ENCODE results near the gene RTKN.
"Not testable (repeated sequence)": the region's sequence is repeated elsewhere in the genome, so short reads cannot be mapped to it uniquely, and the experiment has no call there.

The RTKN gene, protein sequence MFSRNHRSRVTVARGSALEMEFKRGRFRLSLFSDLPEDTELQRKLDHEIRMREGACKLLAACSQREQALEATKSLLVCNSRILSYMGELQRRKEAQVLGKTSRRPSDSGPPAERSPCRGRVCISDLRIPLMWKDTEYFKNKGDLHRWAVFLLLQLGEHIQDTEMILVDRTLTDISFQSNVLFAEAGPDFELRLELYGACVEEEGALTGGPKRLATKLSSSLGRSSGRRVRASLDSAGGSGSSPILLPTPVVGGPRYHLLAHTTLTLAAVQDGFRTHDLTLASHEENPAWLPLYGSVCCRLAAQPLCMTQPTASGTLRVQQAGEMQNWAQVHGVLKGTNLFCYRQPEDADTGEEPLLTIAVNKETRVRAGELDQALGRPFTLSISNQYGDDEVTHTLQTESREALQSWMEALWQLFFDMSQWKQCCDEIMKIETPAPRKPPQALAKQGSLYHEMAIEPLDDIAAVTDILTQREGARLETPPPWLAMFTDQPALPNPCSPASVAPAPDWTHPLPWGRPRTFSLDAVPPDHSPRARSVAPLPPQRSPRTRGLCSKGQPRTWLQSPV

DNA sequence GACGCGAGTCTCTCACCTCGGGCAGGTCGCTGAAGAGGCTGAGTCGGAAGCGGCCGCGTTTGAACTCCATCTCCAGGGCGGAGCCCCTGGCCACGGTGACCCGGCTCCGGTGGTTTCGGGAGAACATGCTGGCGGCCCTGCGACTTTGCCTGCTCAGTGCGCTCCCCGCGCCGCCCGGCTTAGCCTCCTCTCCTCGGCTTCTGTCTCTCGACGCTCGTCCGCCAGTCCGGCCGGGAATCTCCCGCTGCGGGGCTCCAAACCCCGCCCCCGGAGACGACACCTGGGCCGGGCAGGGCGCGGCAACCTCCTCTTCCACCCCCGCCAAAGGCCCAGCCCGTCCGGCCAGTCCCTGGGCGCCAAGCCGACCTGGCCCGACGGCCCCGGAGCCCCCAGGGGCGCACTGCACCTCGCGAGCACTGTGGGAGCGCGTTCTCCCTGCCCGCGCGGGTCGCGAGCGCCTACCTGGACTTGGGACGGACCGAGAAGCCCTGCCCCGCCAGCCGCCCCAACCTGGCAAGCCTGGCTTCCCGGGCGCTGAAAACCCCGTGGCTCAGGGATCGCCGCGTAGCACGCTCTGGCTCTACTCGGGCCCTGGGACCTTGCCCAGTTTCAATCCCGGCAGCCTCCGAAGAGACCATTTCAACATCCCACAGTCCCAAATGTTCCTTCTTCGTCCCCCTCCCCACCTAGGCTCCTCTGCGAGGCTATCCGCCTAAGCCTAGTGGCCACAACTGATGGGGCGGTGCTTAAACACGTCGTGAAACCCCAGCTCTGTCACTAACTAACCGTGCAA, at the start of gene RTKN:
RTKN (minus strand) TSS at position 248 of the 793 bp plus-strand sequence; CDS start at position 127, 121 bp downstream.
- DNase-seq (ENCODE audit: low read depth in 2 of 2), result no peak

DNA sequence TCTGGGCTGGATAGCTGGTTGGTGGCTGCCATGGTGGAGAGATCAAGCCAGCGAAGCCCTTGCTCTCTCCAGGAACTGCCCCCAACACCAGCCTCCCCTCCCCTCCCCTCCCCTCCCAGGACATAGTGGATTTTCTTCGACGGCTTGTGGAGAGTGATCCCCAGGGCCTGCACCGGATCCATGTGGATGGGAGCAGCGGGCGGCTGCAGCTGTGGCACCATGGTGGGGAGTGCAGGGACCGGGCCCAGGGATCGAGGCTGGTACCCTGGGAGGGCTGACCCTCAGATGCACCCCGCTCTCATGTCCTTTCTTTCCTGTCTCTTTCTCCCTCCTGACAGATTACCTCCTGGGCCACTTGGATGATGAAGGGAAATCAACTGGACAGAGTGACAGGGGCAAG, 48.2 kb upstream of the RTKN start:
- no peak for DNase-seq (ENCODE audit: low read depth in 2 of 2)

DNA sequence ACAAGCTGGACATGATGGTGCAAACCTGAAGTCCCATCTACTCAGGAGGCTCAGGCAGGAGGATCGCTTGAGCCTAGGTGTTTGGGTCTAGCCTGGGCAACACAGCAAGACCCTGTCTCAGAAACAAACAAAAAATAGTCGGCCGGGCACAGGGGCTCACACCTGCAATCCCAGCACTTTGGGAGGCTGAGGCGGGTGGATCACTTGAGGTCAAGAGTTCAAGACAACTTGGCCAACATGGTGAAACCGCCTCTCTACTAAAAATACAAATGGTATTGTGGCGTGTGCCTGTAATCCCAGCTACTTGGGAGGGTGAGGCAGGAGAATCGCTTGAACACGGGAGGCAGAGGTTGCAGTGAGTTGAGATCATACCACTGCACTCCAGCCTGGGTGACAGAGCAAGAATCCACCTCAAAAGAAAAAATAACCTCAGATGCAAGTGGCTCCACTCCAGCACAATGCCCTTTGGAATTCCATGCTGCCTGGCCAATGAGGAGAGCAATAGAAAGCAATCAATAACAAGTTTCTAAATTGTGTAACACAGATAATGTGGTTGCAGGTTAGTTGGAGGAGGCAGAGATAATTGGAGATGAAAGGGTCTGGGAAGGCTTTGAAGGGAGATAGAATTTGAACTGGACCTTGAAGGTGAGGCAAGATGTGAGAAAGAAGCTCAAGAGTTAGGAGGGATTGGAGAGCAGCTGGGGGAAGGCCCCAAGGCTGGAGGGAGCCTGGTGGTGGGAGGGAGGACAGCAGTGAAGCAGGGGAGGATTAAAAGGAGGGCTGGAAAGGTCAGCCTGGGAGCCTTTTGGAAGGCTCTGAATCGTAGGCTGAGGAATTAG, 47.1 kb upstream of the RTKN start:
- DNase-seq (ENCODE audit: low read depth in 2 of 2), result no peak

DNA sequence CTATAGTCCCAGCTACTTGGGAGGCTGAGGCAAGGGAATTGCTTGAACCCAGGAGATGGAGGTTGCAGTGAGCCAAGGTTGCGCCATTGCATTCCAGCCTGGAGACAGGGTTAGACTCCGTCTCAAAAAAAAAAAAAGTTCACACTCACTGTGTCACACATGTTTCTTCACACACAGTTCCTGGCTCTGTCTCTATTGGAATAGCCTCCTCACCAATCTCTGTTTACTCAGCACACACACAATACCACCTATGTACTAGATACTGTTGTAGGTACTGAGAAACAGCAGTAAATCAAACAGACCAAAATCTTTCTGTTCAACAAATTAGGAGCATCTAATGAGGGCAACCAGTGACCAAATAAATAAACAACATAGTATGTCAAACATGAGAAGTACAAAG, 44.4 kb upstream of the RTKN start:
- no peak for DNase-seq (ENCODE audit: low read depth in 2 of 2)

DNA sequence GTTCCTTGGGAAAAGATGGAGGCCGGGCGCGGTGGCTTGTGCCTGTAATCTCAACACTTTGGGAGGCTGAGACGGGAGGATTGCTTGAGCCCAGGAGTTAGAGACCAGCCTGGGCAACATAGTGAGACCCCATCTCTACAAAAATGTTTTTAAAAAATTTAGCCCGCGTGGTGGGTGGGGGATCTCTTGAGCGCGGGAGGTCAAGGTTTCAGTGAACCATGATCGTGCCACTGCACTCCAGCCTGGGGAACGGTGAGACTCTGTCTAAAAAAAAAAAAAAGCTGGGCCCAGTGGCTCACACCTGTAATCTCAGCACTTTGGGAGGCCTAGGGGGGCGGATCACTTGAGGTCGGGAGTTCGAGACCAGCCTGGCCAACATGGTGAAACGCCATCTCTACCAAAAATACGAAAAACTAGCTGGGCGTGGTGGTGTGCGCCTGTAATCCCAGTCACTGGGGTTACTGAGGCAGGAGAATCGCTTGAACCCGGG, 42.0 kb upstream of the RTKN start:
- not testable (repeated sequence) for DNase-seq (ENCODE audit: low read depth in 2 of 2)

DNA sequence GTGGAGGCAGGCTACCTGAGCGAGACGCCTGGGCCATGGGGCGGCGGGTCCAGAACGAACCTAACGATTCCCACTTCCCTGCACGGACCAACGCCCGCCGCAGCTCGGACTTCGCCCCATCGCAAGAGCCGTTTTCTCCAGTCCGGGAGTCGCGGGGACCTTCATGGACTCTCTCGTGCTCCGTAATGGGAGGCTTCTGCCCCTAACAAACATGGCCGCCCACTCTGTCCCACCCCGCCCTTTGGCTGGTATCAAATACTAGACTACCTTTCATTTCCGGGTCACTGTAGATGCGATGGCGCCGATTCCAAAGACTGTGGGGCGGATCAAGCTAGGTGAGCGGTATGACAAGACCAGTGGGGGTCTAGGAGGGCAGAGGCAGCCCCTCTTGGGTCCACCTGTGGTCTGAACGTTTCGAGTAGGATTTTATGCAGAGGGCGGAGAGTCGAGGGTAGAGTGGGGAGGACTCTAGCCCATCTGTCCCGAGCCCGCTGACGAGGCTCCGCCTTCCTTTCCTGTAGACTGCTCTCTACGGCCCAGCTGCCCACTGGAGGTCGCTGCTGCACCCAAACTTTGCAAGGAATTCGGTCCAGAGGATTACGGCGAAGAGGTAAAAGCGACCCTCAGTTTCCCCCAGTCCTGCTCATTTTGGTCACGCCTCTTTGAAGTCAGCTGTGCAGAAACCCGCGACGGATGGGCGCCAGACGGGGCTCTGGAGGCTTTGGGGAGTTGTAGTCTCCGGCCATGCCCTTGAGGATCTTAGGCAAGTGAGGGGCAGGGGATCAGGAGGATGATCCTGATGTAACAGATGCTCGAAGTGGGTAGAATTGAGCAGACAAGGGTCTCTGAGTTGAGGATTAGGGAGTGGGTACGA, 41.3 kb upstream of the RTKN start, which contains the start of the genes CCDC142 and TTC31:
CCDC142 (minus strand) TSS at position 198 of the 874 bp plus-strand sequence; CDS start at position 37, 161 bp downstream.
TTC31 (plus strand) TSS at position 281 of the 874 bp plus-strand sequence; CDS start at position 296, 15 bp downstream.
- DNase-seq (ENCODE audit: low read depth in 2 of 2), result peak; percentile 85 to 86

DNA sequence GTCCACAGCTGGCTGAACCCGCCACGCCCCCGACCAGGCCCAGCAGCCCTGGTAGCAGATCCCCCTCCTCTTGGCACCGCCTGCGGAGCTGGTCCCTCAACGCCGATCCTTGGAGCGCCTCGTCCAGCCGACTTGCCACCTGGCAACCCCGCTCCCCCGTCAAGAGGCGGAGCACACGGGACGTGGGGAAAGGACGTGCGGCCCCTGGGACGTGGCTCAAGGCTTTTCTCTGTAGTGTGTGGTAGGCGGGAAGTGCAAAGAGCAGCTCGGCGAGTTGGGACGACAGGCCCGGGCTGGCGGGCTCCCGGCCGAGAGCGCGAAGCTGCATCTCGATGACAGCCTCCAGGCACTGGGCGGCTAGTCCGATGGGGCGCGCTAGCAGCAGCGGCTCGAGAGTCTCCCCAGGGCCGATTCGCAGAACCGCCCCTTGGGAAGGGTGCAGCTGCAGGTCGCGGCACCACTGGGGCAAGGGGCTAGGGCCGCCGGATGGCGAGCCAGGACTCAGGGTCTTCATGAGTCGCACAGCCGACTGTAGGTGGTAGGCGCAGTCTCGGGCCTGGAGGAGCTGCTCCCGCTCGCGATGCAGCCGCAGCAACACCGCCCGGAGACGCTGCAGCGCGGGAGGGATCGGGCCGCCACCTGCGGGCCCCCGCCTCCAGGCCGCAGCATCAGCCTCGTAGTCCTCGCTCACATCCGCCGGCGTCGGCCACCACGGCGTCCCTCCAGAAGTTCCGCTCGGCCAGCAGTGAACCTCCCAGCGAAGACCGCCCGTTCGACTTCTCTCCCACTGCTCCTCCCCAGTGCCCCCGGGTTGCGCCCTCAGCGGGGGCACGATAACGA, 40.4 kb upstream of the RTKN start:
- no peak for DNase-seq (ENCODE audit: low read depth in 2 of 2)

DNA sequence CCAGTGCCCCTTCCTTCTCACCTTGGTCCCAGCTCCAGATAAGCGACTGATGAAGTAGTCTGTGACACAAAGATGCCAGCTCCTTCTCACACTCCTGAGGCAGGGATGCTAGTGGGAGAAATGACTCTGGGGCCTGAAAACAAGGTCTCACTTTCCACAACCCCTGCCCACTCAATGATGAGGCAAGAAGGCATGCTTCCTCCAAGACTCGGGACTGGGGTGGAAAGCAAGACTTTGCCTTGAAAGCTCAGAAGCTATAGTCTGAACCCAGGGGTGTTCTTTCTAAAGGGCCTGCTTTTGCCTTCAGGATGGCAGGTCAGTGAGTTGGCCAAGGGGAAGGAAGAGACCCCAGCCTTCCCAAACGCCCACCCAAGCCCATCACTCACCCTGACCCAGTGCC, 39.7 kb upstream of the RTKN start:
- no peak for DNase-seq (ENCODE audit: low read depth in 2 of 2)

DNA sequence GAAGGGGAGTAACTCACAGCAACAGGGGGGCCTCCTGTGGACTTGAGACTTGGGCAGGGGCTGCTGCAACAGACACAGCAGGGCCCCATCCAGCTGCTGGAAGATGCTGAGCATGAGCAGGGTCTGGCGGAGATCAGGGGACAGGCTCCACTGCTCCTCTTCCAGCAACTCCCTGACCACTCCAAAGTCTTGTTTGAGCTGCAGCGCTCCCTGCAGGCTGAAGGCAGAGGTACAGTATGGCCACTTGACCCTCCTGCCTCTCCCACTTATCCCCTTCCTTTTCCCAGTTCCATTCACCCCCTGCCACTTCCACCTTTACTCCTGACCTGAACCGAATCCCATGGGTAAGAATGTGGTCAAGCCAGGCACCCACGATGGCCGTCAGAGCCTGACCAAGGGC, 33.2 kb upstream of the RTKN start:
- no peak for DNase-seq (ENCODE audit: low read depth in 2 of 2)

DNA sequence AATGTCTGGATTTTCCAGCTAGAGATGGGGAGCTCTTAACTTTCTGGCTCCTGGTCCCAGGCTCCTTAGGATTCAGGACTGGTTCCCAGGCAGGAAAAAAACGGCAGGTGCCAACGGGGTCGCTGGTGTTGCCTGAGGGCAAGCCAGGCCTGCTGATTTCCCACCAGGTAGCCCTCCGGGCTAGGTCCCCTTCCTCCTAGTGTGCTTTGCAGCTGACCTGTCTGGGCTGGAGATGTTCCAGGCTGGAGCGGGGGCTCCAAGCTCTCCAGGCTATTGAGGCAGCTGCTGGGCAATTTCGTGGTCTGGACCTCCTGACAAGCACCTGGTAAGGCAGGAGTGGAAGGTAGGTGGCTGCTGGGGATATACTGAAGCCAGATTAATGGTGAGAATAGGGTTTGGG, 32.7 kb upstream of the RTKN start:
- DNase-seq (ENCODE audit: low read depth in 2 of 2), result no peak

DNA sequence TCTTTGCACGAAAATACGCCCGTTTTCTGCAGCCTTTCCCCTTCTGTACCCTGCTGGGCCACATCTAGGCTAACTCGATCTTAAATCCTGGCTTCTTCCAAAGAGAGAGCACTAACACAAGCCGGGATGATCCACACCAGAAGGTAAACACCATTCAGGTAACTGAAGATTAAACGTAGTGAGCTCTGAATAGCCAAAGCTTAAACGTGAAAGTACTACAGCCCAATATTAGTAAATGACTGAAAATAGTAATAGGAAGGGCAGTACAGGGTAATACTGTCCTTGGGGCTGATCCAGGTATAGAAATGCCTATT, 31.2 kb upstream of the RTKN start:
- DNase-seq (ENCODE audit: low read depth in 2 of 2), result no peak

DNA sequence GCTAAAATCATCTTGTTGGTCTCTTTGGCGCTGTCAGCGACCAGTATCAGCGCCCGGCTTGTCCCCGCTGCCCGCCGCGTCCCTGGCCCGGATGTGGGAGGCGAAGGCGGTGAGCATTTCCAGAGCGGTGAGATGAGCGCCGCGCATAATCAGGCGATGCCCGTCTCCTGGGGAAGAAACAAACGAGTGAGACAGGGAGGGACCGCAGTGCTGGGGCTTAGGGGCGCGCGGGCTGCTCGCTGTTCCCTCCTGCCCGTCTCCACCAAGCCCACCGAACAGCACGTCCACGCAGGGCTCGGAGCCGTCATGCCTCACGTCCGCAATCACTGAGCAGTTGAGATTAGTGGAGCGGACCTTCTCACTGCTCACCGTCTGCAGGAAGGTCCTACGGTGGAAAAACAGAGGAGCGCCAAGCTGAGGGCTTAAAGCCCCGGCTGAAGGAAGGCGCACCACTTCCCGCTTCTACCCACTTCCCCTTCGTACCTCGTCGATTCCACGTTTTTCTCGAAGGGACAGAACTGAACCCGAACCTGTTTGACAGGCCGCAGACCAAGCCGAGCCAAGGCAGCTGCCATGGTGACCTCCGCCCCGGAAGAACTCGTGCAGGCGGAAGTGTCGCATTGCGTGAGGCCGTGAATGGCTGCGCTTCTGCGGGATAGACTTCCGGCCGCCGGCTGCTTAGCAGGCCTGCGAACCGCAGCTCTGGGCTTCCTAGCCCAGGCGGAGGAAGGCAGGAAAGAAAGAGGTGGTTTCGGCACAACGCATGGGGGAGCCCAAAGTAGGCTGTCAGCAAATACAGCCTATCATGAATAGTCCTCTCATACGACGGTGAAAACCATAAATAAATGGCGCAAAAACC, 30.6 kb upstream of the RTKN start, which contains the start of gene MRPL53:
MRPL53 (minus strand) TSS at position 595 of the 859 bp plus-strand sequence; CDS start at position 575, 20 bp downstream.
- peak; percentile 96 for DNase-seq (ENCODE audit: low read depth in 2 of 2)

DNA sequence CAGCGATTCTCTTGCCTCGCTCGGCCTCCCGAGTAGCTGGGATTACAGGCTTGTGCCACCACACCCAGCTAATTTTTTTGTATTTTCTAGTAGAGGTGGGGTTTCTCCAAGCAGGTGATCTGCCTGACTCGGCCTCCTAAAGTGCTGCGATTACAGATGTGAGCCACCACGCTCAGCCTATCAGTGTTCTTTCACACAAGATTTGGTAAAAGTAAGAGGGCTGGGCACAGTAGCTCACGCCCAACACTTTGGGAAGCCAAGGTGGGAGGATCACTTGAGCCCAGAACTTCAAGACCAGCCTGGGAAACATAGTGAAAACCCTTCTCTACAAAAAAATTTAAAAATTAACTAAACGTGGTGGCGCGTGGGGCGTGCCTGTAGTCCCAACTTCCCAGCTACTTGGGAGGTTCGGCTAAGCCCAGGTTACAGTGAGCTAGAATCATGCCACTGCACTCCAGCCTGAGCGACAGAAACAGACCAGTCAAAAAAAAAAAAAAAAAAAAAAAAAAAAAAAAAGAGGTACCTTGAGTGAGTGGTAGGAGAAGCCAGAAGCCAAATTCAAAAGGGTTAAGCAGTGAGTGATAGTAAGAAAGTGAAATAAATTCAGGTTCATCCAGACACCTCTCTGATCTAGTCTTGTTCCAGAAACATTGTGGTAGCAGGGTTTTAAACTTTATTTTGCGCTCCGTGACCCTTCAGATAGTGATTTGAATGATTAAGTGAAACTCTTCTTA, 29.8 kb upstream of the RTKN start:
- no peak for DNase-seq (ENCODE audit: low read depth in 2 of 2)

DNA sequence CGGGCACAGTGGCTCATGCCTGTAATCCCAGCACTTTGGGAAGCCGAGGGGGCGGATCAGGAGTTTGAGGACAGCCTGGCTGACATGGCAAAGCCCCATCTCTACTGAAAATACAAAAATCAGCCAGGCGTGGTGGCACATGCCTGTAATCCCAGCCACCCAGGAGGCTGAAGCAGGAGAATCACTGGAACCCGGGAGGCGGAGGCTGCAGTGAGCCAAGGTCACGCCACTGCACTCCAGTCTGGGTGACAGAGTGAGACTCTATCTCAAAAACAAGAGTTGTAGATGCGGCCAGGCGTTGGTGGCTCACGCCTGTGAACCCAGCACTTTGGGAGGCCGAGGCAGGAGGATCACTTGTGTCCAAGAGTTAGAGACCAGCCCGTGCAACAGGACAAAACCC, 29.0 kb upstream of the RTKN start:
- not testable (repeated sequence) for DNase-seq (ENCODE audit: low read depth in 2 of 2)

DNA sequence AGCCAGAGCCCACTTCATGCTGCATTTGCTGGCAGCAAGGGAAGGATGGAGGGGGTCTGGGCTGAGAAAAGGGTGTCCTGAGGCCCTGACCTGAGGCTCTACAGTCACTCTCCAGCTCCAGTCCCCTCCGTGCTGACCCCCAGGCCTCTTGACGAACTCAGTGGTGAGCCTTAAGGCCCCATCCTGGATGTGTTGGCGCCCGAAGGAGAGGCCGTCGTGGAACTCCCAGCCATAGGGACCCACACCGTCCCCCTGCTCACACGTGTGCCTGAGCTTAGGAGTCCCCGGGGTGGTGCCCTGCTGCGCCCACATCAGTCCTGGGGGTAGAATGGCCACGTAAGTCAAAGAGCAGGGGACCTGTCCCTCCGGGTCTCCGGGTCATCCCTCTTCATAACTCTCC, 22.7 kb upstream of the RTKN start:
- no peak for DNase-seq (ENCODE audit: low read depth in 2 of 2)

DNA sequence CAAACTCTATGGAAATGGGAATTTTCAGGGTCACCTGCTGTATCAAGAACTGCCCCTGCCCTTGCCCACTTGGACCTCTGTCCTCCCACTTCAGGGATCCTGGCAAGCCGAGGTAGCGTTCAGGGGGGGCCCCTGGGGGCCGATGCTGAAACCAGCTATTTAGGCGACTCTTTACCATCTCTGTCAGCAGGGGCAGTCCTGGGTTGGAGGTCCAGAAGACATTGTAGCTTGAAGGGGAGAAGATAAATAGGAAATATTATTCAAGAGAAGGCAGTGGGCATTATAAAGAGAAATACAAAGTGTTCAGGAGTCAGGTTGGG, 21.0 kb upstream of the RTKN start:
- DNase-seq (ENCODE audit: low read depth in 2 of 2), result no peak

DNA sequence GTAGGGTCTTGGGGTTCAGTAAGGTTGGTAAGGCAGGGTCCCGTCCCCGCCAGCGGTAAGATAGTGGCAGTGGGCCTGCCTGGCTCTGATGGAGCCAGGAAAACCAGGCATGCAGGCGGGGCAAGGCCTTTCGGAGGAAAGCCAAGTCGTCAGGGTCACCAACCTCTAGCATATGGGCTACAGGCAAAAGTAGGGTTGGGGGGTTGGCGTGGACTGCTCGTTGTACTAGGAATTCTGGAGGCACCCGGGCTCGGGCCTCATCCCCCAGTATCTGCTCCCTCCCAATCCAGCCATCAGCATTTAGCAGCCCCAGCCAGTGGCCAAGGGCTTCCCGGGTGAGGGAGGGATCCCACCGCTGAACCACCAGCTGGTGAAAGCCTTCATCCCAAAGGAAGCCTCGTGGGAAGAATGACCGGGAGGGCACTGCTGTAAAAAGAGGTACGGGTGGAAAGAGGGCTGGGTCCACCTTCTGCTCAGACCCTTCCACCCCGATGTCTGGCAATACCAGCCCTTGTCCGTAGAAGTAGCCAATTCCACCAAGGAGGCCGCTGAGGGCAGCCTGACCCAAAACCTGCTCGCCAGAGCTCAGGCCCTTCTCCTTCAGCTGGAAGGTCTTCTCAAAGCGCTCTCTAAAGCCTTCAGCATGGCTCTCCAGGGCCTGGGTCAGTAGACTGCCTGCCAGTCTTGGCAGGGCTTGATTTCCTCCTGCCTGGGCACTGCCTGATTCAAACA, 20.5 kb upstream of the RTKN start:
- no peak for DNase-seq (ENCODE audit: low read depth in 2 of 2)

All from stimulated activated CD4-positive, alpha-beta T cell treated with anti-CD3 and anti-CD28 coated beads, Interleukin-1b, Interleukin-23, amount 100 ng/mL, for 4 hours (primary cell).